Effector memory CD8-positive, alpha-beta T cell (primary cell): ENCODE results near the gene MED26.

Experiments
- ATAC-seq: fragments of 150-1000 bp; cut with Tn5 transposase; replicated peaks from 2 replicates; pipeline ENCODE4 v1.10.0; 2021; ENCODE audit warnings: mild to moderate bottlenecking, moderate library complexity
- DNase-seq, 3 experiments: peaks; one replicate each; pipeline ENCODE4 v3.0.0; 2021
- H3K27ac Mint-ChIP-seq, 2 donors: one replicate each; pipeline ENCODE4 v1.8.0; 2022; ENCODE audit warnings: mild to moderate bottlenecking in 2 of 2, mixed read lengths in 2 of 2, moderate library complexity in 2 of 2
- H3K27me3 Mint-ChIP-seq, 2 donors: one replicate each; pipeline ENCODE4 v1.8.0; 2022; ENCODE audit warnings: mixed read lengths in 2 of 2
- H3K36me3 Mint-ChIP-seq: one replicate; pipeline ENCODE4 v1.8.0; 2022; ENCODE audit warnings: mild to moderate bottlenecking, moderate library complexity, mixed read lengths; ENCODE audit not compliant: insufficient read depth
- H3K4me1 Mint-ChIP-seq, 2 donors: one replicate each; pipeline ENCODE4 v1.8.0; 2022; ENCODE audit warnings: low read depth in 2 of 2, mixed read lengths in 2 of 2
- H3K4me3 Mint-ChIP-seq, 2 donors: one replicate each; pipeline ENCODE4 v1.8.0; 2022; ENCODE audit warnings: mild to moderate bottlenecking in 2 of 2, mixed read lengths in 2 of 2, moderate library complexity in 2 of 2
- H3K9me3 Mint-ChIP-seq, 2 donors: one replicate each; pipeline ENCODE4 v1.8.0; 2022; ENCODE audit warnings: mixed read lengths in 2 of 2

MED26 gene

GRCh38 chr19:16631465-16631864 is 3.5 kb upstream of the MED26 start:
- Mint-ChIP-seq H3K36me3 (peaks cover 60% of the 10 kb centered on the region), H3K27ac (peak overlapping the region in 1 of 2 donors; percentile 25), H3K4me3 (no peak overlapping the region), H3K9me3 (no peaks in the 10 kb centered on the region), H3K27me3 (no peaks in the 10 kb centered on the region), H3K4me1 (peaks cover 17 to 22% of the 10 kb centered on the region in 2 donors)
- ATAC-seq (no peak), DNase-seq (no peak)

DNA sequence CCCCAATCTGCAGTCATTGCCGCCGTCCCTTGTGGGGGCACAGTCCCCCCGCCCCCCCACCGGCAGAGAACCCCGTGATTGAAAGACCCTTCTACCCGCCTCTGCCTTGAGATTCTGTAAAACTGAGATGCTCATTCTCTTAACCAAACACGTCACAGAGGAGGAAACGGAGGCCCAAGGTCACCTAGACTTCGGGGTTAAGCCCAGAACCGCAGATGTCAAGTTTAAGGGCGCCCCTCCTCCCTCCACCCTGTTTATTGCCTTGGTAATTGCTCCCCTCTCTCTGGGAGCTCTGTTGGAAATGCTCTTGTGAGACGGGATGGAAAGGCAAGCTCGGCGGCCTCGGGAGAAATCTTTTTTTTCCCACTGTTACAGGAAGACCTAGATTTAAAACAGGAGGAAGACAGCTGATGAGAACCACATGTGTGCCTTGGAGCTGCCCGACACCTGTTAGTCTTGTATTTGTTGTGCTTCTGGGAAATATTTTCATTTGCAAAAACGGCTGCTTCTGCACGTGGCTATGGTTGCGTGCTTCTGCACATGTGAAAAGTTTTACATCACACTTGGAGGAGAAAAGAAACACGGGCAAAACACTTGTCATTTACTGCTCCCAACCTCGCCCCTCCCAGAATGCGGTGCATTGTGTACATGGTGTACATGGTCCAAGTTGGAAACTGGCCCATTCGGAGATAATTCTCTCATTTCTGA is 1.1 kb upstream of the MED26 start:
- Mint-ChIP-seq H3K4me1 (peaks cover 32 to 37% of the 10 kb centered on the region in 2 donors), H3K27me3 (no peaks in the 10 kb centered on the region), H3K9me3 (no peaks in the 10 kb centered on the region), H3K36me3 (peaks cover 46% of the 10 kb centered on the region), H3K4me3 (peak overlapping the region; percentile 96), H3K27ac (peak overlapping the region; percentile 96 to 97)
- peak in 1 of 3 experiments; percentile 15 for DNase-seq
- peak; percentile 12 for ATAC-seq

GRCh38 chr19:16627928-16628182 is 149 bp downstream of the MED26 start:
- ATAC-seq (peak; percentile 0), DNase-seq (no peak)
- H3K4me1 Mint-ChIP-seq, result peaks cover 37 to 42% of the 10 kb centered on the region in 2 donors
- no peaks in the 10 kb centered on the region for H3K27me3 Mint-ChIP-seq
- peak overlapping the region; percentile 96 for H3K4me3 Mint-ChIP-seq
- H3K36me3 Mint-ChIP-seq, result peaks cover 49% of the 10 kb centered on the region
- no peaks in the 10 kb centered on the region for H3K9me3 Mint-ChIP-seq
- H3K27ac Mint-ChIP-seq, result peak overlapping the region; percentile 96 to 97

- Mint-ChIP-seq H3K27ac (peak overlapping the region; percentile 91 to 93), H3K36me3 (peaks cover 45% of the 10 kb centered on the region), H3K4me1 (peaks cover 40 to 42% of the 10 kb centered on the region in 2 donors), H3K27me3 (no peaks in the 10 kb centered on the region), H3K9me3 (no peaks in the 10 kb centered on the region), H3K4me3 (peak overlapping the region; percentile 96)
- peak; percentile 4 to 16 (median 12) for DNase-seq
- no peak for ATAC-seq
Observed at GRCh38 chr19:16627193-16627927, 644 bp downstream of the MED26 start.

DNA sequence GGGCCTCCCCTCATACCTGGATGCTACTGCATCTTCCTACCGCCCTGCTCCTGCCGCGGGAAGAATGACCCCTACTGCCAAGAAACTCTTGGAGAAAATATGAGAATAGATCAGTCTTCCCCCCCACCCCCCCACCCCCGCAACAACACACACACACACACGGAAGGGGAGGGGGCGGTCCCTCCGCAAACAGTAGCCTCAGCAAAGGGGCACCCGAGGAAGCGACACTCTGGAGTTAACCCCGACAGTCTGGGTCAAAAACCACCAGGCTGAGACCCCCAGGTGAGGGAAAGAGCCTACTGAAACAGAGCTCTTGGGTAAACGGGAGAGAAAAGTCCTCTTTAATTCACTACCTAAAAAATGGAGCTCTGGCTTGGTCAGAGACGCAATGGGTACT is 1.2 kb downstream of the MED26 start:
- H3K4me3 Mint-ChIP-seq, result peak overlapping the region; percentile 96
- DNase-seq (no peak), ATAC-seq (no peak)
- H3K27me3 Mint-ChIP-seq, result no peaks in the 10 kb centered on the region
- H3K9me3 Mint-ChIP-seq, result no peaks in the 10 kb centered on the region
- peaks cover 45 to 47% of the 10 kb centered on the region in 2 donors for H3K4me1 Mint-ChIP-seq
- peak overlapping the region; percentile 91 to 93 for H3K27ac Mint-ChIP-seq
- H3K36me3 Mint-ChIP-seq, result peaks cover 40% of the 10 kb centered on the region

GRCh38 chr19:16625163-16625958 is 2.6 kb downstream of the MED26 start:
- peaks cover 58 to 60% of the 10 kb centered on the region in 2 donors for H3K4me1 Mint-ChIP-seq
- DNase-seq (no peak), ATAC-seq (no peak)
- no peaks in the 10 kb centered on the region for H3K9me3 Mint-ChIP-seq
- H3K27me3 Mint-ChIP-seq, result no peaks in the 10 kb centered on the region
- H3K4me3 Mint-ChIP-seq, result peak overlapping the region; percentile 20 to 96
- peak overlapping the region; percentile 26 to 93 for H3K27ac Mint-ChIP-seq
- peaks cover 37% of the 10 kb centered on the region for H3K36me3 Mint-ChIP-seq

- peaks cover 65 to 66% of the 10 kb centered on the region in 2 donors for H3K4me1 Mint-ChIP-seq
- ATAC-seq (no peak), DNase-seq (no peak)
- H3K9me3 Mint-ChIP-seq, result no peaks in the 10 kb centered on the region
- H3K27me3 Mint-ChIP-seq, result no peaks in the 10 kb centered on the region
- peak overlapping the region in 1 of 2 donors; percentile 38 for H3K27ac Mint-ChIP-seq
- H3K36me3 Mint-ChIP-seq, result peaks cover 35% of the 10 kb centered on the region
- no peak overlapping the region for H3K4me3 Mint-ChIP-seq
Observed at GRCh38 chr19:16624236-16624635, 3.8 kb downstream of the MED26 start.

DNA sequence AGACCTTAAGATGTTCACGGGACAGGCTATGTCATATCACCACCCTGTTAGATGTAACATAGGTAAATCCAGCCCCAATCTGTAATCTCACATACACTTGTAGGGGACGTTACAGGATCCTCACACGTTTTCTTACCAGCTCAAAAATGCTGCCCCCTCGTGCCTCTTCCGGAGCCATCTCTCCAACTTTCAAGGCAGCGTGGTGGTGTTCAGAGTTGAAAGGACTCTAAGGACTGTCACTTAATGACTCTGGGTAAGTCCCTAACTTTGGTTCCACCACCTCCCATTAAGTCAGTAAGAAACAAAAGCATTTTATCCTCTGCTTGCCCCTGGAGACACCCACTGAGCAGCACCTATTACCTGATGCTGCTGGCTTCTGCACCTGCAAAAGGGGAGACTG is 4.4 kb downstream of the MED26 start:
- ATAC-seq (no peak), DNase-seq (no peak)
- H3K27me3 Mint-ChIP-seq, result no peaks in the 10 kb centered on the region
- no peaks in the 10 kb centered on the region for H3K9me3 Mint-ChIP-seq
- H3K36me3 Mint-ChIP-seq, result peaks cover 28% of the 10 kb centered on the region
- H3K27ac Mint-ChIP-seq, result peak overlapping the region in 1 of 2 donors; percentile 86
- H3K4me3 Mint-ChIP-seq, result no peak overlapping the region
- peaks cover 67 to 69% of the 10 kb centered on the region in 2 donors for H3K4me1 Mint-ChIP-seq

- Mint-ChIP-seq H3K4me3 (no peak overlapping the region), H3K27ac (no peak overlapping the region), H3K4me1 (peaks cover 71 to 74% of the 10 kb centered on the region in 2 donors), H3K9me3 (no peaks in the 10 kb centered on the region), H3K36me3 (peaks cover 23% of the 10 kb centered on the region), H3K27me3 (no peaks in the 10 kb centered on the region)
- DNase-seq (no peak), ATAC-seq (no peak)
Observed at GRCh38 chr19:16623066-16623465, 4.9 kb downstream of the MED26 start.

DNA sequence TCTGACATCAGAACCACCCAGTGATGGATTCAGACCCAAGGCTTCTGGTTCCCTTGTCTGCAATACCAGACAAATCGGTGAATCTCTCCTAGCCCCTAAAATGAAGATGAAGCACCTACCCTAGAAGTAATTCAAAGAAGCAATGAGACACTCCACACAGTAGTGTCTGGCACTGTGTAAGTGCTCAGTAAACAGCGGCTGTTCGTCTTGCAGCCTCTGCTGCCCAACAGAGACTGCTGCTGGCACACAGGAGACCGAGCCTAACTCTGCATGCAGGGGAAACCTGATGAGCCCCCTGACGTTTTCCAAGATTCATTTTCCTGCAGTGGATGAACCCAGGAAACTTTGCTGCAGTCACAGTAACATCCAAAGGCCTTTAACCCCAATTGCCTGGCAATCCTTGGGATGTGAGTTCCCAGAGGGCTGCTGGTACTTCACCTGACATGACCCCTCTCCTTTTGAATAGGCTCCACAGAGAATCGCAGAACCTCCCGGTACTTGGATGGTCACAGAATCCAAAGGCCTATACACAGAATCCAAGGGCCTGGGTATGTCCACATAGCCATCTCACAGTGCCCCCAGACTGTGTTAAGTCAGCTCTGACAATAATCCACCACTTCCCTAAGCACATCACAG is 6.7 kb downstream of the MED26 start:
- Mint-ChIP-seq H3K4me1 (peaks cover 76 to 78% of the 10 kb centered on the region in 2 donors), H3K27me3 (no peaks in the 10 kb centered on the region), H3K9me3 (no peaks in the 10 kb centered on the region), H3K4me3 (no peak overlapping the region), H3K36me3 (peaks cover 8% of the 10 kb centered on the region), H3K27ac (peak overlapping the region in 1 of 2 donors; percentile 20)
- no peak for ATAC-seq
- no peak for DNase-seq

DNA sequence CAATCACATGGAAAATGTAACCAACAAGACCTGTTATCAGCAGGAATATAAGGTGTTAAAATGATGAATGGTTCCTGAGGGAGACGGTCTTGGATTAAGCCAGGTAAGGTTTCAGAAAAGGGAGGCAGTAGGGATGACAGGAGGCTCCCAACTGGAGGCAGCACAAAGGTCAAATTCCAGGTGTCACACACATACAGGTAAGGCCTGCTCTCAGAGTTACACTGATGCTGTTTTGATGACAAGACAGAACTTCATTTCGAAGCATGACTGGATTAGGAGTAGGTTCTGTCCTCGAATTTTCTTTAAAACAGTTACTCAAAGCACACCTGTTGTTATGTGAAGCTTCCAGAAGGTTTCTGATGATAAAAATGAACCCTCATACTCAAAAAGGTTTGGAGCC is 7.4 kb downstream of the MED26 start:
- no peaks in the 10 kb centered on the region for H3K9me3 Mint-ChIP-seq
- H3K27me3 Mint-ChIP-seq, result no peaks in the 10 kb centered on the region
- H3K4me3 Mint-ChIP-seq, result no peak overlapping the region
- peak overlapping the region in 1 of 2 donors; percentile 20 for H3K27ac Mint-ChIP-seq
- peaks cover 75 to 79% of the 10 kb centered on the region in 2 donors for H3K4me1 Mint-ChIP-seq
- ATAC-seq (no peak), DNase-seq (no peak)
- peaks cover 8% of the 10 kb centered on the region for H3K36me3 Mint-ChIP-seq

GRCh38 chr19:16620018-16620417 is 8.0 kb downstream of the MED26 start:
- H3K4me3 Mint-ChIP-seq, result no peak overlapping the region
- ATAC-seq (no peak), DNase-seq (no peak)
- no peaks in the 10 kb centered on the region for H3K27me3 Mint-ChIP-seq
- no peaks in the 10 kb centered on the region for H3K9me3 Mint-ChIP-seq
- peaks cover 9% of the 10 kb centered on the region for H3K36me3 Mint-ChIP-seq
- peaks cover 71 to 79% of the 10 kb centered on the region in 2 donors for H3K4me1 Mint-ChIP-seq
- no peak overlapping the region for H3K27ac Mint-ChIP-seq

DNA sequence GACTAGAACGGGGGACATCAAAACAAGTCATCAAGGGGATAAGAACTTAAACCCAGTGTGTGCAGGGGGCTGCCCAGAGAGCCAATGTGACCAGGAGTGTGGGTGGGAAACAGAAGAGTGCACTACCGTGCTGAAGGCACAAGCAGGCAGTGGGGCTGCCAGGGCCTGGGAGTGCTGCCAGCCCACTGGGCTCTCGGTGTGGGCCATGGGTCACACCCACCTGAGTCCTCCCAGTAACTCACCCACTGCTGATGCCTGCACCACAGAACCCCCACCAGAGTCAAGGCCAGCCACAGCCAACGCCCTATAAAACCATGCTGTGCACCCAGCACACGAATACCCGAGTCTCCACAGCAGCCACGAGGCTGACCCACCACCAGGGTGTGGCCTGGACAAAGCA is 8.5 kb downstream of the MED26 start:
- Mint-ChIP-seq H3K4me1 (peaks cover 75 to 81% of the 10 kb centered on the region in 2 donors), H3K27ac (peak overlapping the region; percentile 53 to 83), H3K9me3 (no peaks in the 10 kb centered on the region), H3K4me3 (peak overlapping the region in 1 of 2 donors; percentile 29), H3K27me3 (no peaks in the 10 kb centered on the region), H3K36me3 (peaks cover 13% of the 10 kb centered on the region)
- DNase-seq (no peak), ATAC-seq (peak; percentile 36)
